Measurements from ENCODE around the gene PLXNA4.
"Not testable (repeated sequence)": the region's sequence is repeated elsewhere in the genome, so short reads cannot be mapped to it uniquely, and the experiment has no call there.

PLXNA4 gene

GRCh38 chr7:132179681-132180080 lies 396.6 kb downstream of the PLXNA4 start:
- TF ChIP-seq CTCF (IDR thresholded peaks at IDR 0.05; ENCODE audit: insufficient read depth, low read depth, low read length, missing control alignments), result no peak
- DNase-seq (ENCODE audit: low read depth), result no peak
- H3K4me3 ChIP-seq (ENCODE audit: low read depth, low read length), result no peak overlapping the region

- no peak for DNase-seq (ENCODE audit: low read depth)
- H3K4me3 ChIP-seq (ENCODE audit: low read depth, low read length), result no peak overlapping the region
- TF ChIP-seq CTCF (IDR thresholded peaks at IDR 0.05; ENCODE audit: insufficient read depth, low read depth, low read length, missing control alignments), result no peak
Measured at GRCh38 chr7:132179080-132179430, 397.2 kb downstream of the PLXNA4 start.

- not testable (repeated sequence) for H3K4me3 ChIP-seq (ENCODE audit: low read depth, low read length); DNase-seq (ENCODE audit: low read depth)
Measured at GRCh38 chr7:132178402-132179079, 397.7 kb downstream of the PLXNA4 start.

GRCh38 chr7:132177708-132178401 lies 398.4 kb downstream of the PLXNA4 start:
- TF ChIP-seq CTCF (IDR thresholded peaks at IDR 0.05; ENCODE audit: insufficient read depth, low read depth, low read length, missing control alignments), result no peak
- H3K4me3 ChIP-seq (ENCODE audit: low read depth, low read length), result no peak overlapping the region
- no peak for DNase-seq (ENCODE audit: low read depth)

GRCh38 chr7:132176719-132177118 lies 399.6 kb downstream of the PLXNA4 start:
- H3K4me3 ChIP-seq (ENCODE audit: low read depth, low read length), result no peak overlapping the region
- TF ChIP-seq CTCF (IDR thresholded peaks at IDR 0.05; ENCODE audit: insufficient read depth, low read depth, low read length, missing control alignments), result no peak
- DNase-seq (ENCODE audit: low read depth), result no peak

- no peak for DNase-seq (ENCODE audit: low read depth)
- TF ChIP-seq CTCF (IDR thresholded peaks at IDR 0.05; ENCODE audit: insufficient read depth, low read depth, low read length, missing control alignments), result no peak
- H3K4me3 ChIP-seq (ENCODE audit: low read depth, low read length), result no peak overlapping the region
Measured at GRCh38 chr7:132171130-132171576, 405.1 kb downstream of the PLXNA4 start.

GRCh38 chr7:132169730-132170129 lies 406.5 kb downstream of the PLXNA4 start:
- DNase-seq (ENCODE audit: low read depth), result no peak
- no peak for TF ChIP-seq CTCF (IDR thresholded peaks at IDR 0.05; ENCODE audit: insufficient read depth, low read depth, low read length, missing control alignments)
- H3K4me3 ChIP-seq (ENCODE audit: low read depth, low read length), result no peak overlapping the region

Measured in GM12865 (cell line).